SJCRH30 (cell line): ENCODE results near the gene SLITRK2. TPM values are rescaled to one million over a fixed set of nuclear protein-coding genes. Genes with fewer than 3 reads are reported as not detected.

ENCODE experiments used
- DNase-seq, 2 experiments: peaks; one replicate each; pipeline ENCODE4 v3.0.0-alpha.2; 2015 to 2020
- H3K27ac ChIP-seq: fragments of 250-450 bp; sonication (Bioruptor Pico); 2 replicates; pipeline ENCODE4 v1.5.1; 2020; ENCODE audit warnings: mild to moderate bottlenecking, moderate library complexity
- H3K27me3 ChIP-seq: fragments of 250-450 bp; sonication (Bioruptor Pico); 2 replicates; pipeline ENCODE4 v1.5.1; 2020; ENCODE audit warnings: mild to moderate bottlenecking, moderate library complexity
- H3K36me3 ChIP-seq: fragments of 250-450 bp; sonication (Bioruptor Pico); 2 replicates; pipeline ENCODE4 v1.5.1; 2020; ENCODE audit warnings: mild to moderate bottlenecking, moderate library complexity
- H3K4me1 ChIP-seq: fragments of 250-450 bp; sonication (Bioruptor Pico); 2 replicates; pipeline ENCODE4 v1.5.1; 2020; ENCODE audit warnings: mild to moderate bottlenecking, moderate library complexity
- H3K4me3 ChIP-seq: fragments of 250-450 bp; sonication (Bioruptor Pico); 2 replicates; pipeline ENCODE4 v1.5.1; 2020; ENCODE audit warnings: mild to moderate bottlenecking, moderate library complexity
- H3K9me3 ChIP-seq: fragments of 250-450 bp; sonication (Bioruptor Pico); replicated peaks from 2 replicates; pipeline ENCODE4 v1.5.1; 2020; ENCODE audit warnings: mild to moderate bottlenecking, moderate library complexity
- total RNA-seq: library from RNA; depleted of rRNA; stranded (reverse); fragments of >200 nt; shearing (Covaris generic); gene quantifications from 2 replicates; pipeline ENCODE4 v1.2.3, GENCODE V29; 2014

The SLITRK2 gene
- total RNA-seq, 1 experiment from 2014 or later, result not detected

- H3K9me3 ChIP-seq, result no peaks in the 10 kb centered on the region
- H3K4me1 ChIP-seq, result no peaks in the 10 kb centered on the region
- no peaks in the 10 kb centered on the region for H3K36me3 ChIP-seq
- no peaks in the 10 kb centered on the region for H3K27me3 ChIP-seq
- no peak overlapping the region for H3K4me3 ChIP-seq
- no peak for DNase-seq
- no peak overlapping the region for H3K27ac ChIP-seq
Measured at GRCh38 chrX:145826466-145826865, 8.8 kb downstream of the SLITRK2 start.

GRCh38 chrX:145832796-145833195, 15.2 kb downstream of the SLITRK2 start:
- H3K4me1 ChIP-seq, result no peaks in the 10 kb centered on the region
- no peak overlapping the region for H3K4me3 ChIP-seq
- H3K27me3 ChIP-seq, result no peaks in the 10 kb centered on the region
- no peak overlapping the region for H3K27ac ChIP-seq
- no peaks in the 10 kb centered on the region for H3K36me3 ChIP-seq
- DNase-seq, result no peak
- H3K9me3 ChIP-seq, result no peaks in the 10 kb centered on the region

GRCh38 chrX:145840531-145840930, 22.9 kb downstream of the SLITRK2 start:
- Histone ChIP-seq H3K27ac (no peak overlapping the region), H3K27me3 (no peaks in the 10 kb centered on the region), H3K36me3 (no peaks in the 10 kb centered on the region), H3K4me3 (no peak overlapping the region), H3K9me3 (no peaks in the 10 kb centered on the region), H3K4me1 (no peaks in the 10 kb centered on the region)
- DNase-seq, result no peak

DNA sequence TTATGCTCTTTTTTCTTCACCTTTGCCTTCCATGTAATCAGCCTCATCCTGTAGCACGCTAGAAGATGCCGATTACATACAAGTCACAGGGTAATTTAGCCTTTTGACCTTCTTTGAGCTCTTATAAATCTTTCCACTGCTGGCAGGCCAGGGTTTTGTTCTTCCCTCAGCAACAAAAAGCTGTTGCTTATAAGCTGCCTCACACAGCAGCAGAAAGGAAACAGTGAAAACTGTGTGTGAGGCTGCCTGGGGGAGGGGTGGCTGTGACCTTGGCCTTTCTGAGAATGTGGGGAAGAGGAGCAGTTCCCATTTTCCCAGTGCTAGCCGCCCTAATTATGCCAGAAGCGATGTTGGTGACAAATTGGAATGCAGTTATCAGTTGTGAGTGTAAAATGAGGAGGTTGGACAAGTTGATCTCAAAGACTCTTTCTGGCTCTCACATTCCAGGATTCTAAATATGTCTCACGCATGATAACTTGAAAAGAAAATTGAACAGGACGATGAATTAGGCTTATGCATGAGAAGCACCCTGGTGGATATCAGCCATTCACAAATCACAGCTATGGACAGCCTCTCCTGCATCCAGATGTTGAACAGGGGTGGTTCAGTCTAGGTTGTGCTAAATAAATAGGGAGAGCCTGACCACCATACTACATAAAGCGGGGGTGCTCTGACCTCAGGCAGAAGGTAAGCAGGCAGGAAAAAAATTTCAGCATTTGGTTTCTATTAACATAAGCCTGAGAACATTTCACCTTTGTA, 25.7 kb downstream of the SLITRK2 start:
- H3K4me1 ChIP-seq, result no peaks in the 10 kb centered on the region
- no peak for DNase-seq
- H3K27ac ChIP-seq, result no peak overlapping the region
- no peaks in the 10 kb centered on the region for H3K9me3 ChIP-seq
- H3K27me3 ChIP-seq, result no peaks in the 10 kb centered on the region
- no peaks in the 10 kb centered on the region for H3K36me3 ChIP-seq
- H3K4me3 ChIP-seq, result no peak overlapping the region

DNA sequence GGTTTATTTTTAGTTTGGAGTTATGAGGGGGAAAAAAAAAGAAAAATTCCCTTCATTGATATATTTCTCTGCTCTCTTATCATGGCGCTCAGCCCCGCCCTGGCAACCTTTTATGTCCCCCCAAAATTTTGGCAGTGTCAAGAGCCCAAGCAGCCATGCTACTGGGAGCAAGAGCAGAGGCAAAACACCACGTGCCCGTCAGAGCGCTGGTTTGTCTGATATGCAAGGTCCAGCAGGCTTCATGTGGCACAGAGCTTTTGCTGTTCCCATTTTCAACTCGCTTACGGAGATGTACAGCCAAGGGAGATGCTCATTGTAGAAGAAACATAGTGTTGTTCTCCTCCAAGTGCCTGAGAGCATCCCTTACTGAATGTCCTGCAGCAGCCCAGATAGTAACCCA, 27.3 kb downstream of the SLITRK2 start:
- no peak for DNase-seq
- no peak overlapping the region for H3K27ac ChIP-seq
- H3K4me1 ChIP-seq, result no peaks in the 10 kb centered on the region
- H3K36me3 ChIP-seq, result no peaks in the 10 kb centered on the region
- H3K4me3 ChIP-seq, result no peak overlapping the region
- H3K9me3 ChIP-seq, result no peaks in the 10 kb centered on the region
- H3K27me3 ChIP-seq, result no peaks in the 10 kb centered on the region

DNA sequence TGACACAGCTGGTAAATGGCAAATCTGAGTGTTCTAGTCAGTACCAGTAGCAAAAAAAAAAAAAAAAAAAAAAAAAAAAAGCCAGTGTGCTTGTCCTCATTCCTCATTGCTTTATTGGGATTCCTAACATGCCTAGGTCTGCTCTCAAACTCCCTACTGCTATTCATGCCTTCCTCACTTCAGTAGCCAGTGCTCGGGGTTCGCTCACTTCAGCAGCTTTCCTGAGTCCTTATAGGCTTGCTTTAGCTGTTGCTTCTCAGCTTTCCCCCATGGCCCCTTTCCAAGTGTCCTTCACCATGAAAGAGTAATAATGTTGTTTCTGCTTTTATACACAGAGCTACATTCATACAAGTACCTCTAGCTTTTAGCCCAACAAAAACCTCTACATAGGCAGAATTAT, 30.8 kb downstream of the SLITRK2 start:
- H3K4me3 ChIP-seq, result no peak overlapping the region
- H3K27me3 ChIP-seq, result no peaks in the 10 kb centered on the region
- DNase-seq, result no peak
- H3K36me3 ChIP-seq, result no peaks in the 10 kb centered on the region
- H3K9me3 ChIP-seq, result no peaks in the 10 kb centered on the region
- H3K4me1 ChIP-seq, result no peaks in the 10 kb centered on the region
- no peak overlapping the region for H3K27ac ChIP-seq

DNA sequence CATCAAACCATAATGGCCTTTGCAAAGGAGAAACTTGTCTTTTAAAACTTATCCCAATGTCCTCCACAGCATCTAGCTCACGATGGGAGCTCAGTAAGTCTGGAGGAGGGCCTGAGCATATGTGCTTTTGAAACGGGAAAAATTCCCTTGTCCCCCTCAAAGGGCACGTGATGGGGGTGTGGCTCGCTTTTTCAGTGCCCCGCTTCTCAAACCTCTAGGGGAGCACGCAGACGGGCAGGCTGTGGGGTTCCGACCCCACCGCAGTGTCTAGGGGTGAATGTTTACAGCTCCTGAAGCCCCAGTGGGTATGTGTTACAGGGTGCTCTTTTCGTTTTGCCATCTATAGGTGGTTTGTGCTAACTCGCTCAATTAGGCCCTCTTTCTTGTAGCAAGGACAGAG, 31.2 kb downstream of the SLITRK2 start:
- no peak overlapping the region for H3K27ac ChIP-seq
- no peaks in the 10 kb centered on the region for H3K36me3 ChIP-seq
- no peaks in the 10 kb centered on the region for H3K9me3 ChIP-seq
- no peak for DNase-seq
- H3K27me3 ChIP-seq, result no peaks in the 10 kb centered on the region
- H3K4me1 ChIP-seq, result no peaks in the 10 kb centered on the region
- no peak overlapping the region for H3K4me3 ChIP-seq

GRCh38 chrX:145853181-145853580, 35.6 kb downstream of the SLITRK2 start:
- Histone ChIP-seq H3K9me3 (no peaks in the 10 kb centered on the region), H3K4me1 (no peaks in the 10 kb centered on the region), H3K27ac (no peak overlapping the region), H3K36me3 (no peaks in the 10 kb centered on the region), H3K27me3 (no peaks in the 10 kb centered on the region), H3K4me3 (no peak overlapping the region)
- DNase-seq, result no peak

DNA sequence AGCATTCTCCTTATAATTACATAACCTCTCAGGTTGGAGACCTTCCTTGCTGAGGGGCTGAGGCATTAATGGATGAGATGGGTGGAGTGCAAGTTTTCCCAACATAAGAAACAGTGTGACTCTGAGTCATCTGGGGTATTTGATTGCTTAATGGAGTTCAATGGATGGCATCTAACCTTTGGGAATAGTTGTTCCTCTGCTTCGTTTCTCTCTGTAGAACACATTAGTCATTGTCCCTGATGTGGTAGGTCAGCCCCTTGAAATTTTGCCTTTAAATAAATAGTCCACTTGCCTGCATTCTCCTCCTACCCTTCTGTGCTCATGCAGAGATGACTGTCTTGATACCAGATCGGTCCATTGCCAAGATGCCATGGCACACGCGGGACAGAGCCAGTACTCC, 38.6 kb downstream of the SLITRK2 start:
- no peaks in the 10 kb centered on the region for H3K4me1 ChIP-seq
- H3K27ac ChIP-seq, result no peak overlapping the region
- H3K36me3 ChIP-seq, result no peaks in the 10 kb centered on the region
- no peak for DNase-seq
- H3K9me3 ChIP-seq, result no peaks in the 10 kb centered on the region
- H3K27me3 ChIP-seq, result no peaks in the 10 kb centered on the region
- H3K4me3 ChIP-seq, result no peak overlapping the region

GRCh38 chrX:145861818-145862217, 44.2 kb downstream of the SLITRK2 start:
- Histone ChIP-seq H3K4me3 (no peak overlapping the region), H3K27me3 (no peaks in the 10 kb centered on the region), H3K27ac (no peak overlapping the region), H3K4me1 (no peaks in the 10 kb centered on the region), H3K36me3 (no peaks in the 10 kb centered on the region), H3K9me3 (no peaks in the 10 kb centered on the region)
- no peak for DNase-seq

GRCh38 chrX:145865082-145865481, 47.5 kb downstream of the SLITRK2 start:
- H3K27me3 ChIP-seq, result no peaks in the 10 kb centered on the region

More at GRCh38 chrX:145865082-145865481, 47.5 kb downstream of the SLITRK2 start:
- Histone ChIP-seq H3K27ac (no peak overlapping the region), H3K4me1 (no peaks in the 10 kb centered on the region), H3K9me3 (no peaks in the 10 kb centered on the region), H3K36me3 (no peaks in the 10 kb centered on the region), H3K4me3 (no peak overlapping the region)
- DNase-seq, result no peak
